ENCODE data around the gene ZNF443. TPM values are rescaled to one million over a fixed set of nuclear protein-coding genes. Genes with fewer than 3 reads are reported as not detected.
"Not testable (repeated sequence)": the region's sequence is repeated elsewhere in the genome, so short reads cannot be mapped to it uniquely, and the experiment has no call there.

Gene ZNF443
- total RNA-seq, 1 donor from 2014 or later, result 7.3 TPM

- peak overlapping the region; percentile 85 for H3K4me3 Mint-ChIP-seq (ENCODE audit: unreplicated experiment)
- H3K36me3 Mint-ChIP-seq (ENCODE audit: low read depth, unreplicated experiment), result peaks cover 62% of the 10 kb centered on the region
- TF ChIP-seq CTCF (IDR thresholded peaks at IDR 0.05; ENCODE audit: unreplicated experiment), result no peak
- no peak for DNase-seq (ENCODE audit: low spot score)
- H3K27me3 Mint-ChIP-seq (ENCODE audit: unreplicated experiment), result peaks cover 7% of the 10 kb centered on the region
- no peak overlapping the region for H3K27ac Mint-ChIP-seq (ENCODE audit: unreplicated experiment)
- H3K4me1 Mint-ChIP-seq (ENCODE audit: unreplicated experiment), result no peaks in the 10 kb centered on the region
- peaks cover 38% of the 10 kb centered on the region for H3K9me3 Mint-ChIP-seq (ENCODE audit: unreplicated experiment)
These were observed 24.4 kb upstream of the ZNF443 start for GRCh38 chr19:12465211-12465610.

- Mint-ChIP-seq H3K4me3 (ENCODE audit: unreplicated experiment) (peak overlapping the region; percentile 85), H3K9me3 (ENCODE audit: unreplicated experiment) (peaks cover 34% of the 10 kb centered on the region), H3K36me3 (ENCODE audit: low read depth, unreplicated experiment) (peaks cover 60% of the 10 kb centered on the region), H3K27ac (ENCODE audit: unreplicated experiment) (no peak overlapping the region), H3K27me3 (ENCODE audit: unreplicated experiment) (peaks cover 7% of the 10 kb centered on the region), H3K4me1 (ENCODE audit: unreplicated experiment) (no peaks in the 10 kb centered on the region)
- TF ChIP-seq CTCF (IDR thresholded peaks at IDR 0.05; ENCODE audit: unreplicated experiment), result no peak
- DNase-seq (ENCODE audit: low spot score), result no peak
These were observed 23.9 kb upstream of the ZNF443 start for GRCh38 chr19:12464769-12465168.

- H3K4me1 Mint-ChIP-seq (ENCODE audit: unreplicated experiment); H3K27ac Mint-ChIP-seq (ENCODE audit: unreplicated experiment); H3K4me3 Mint-ChIP-seq (ENCODE audit: unreplicated experiment); H3K27me3 Mint-ChIP-seq (ENCODE audit: unreplicated experiment); DNase-seq (ENCODE audit: low spot score): not testable (repeated sequence)
- H3K36me3 Mint-ChIP-seq (ENCODE audit: low read depth, unreplicated experiment), result peaks cover 62% of the 10 kb centered on the region
- peaks cover 38% of the 10 kb centered on the region for H3K9me3 Mint-ChIP-seq (ENCODE audit: unreplicated experiment)
These were observed 23.3 kb upstream of the ZNF443 start for GRCh38 chr19:12464139-12464538.

- no peak for DNase-seq (ENCODE audit: low spot score)
- peaks cover 4% of the 10 kb centered on the region for H3K27me3 Mint-ChIP-seq (ENCODE audit: unreplicated experiment)
- H3K4me3 Mint-ChIP-seq (ENCODE audit: unreplicated experiment), result no peak overlapping the region
- no peak overlapping the region for H3K27ac Mint-ChIP-seq (ENCODE audit: unreplicated experiment)
- peaks cover 41% of the 10 kb centered on the region for H3K9me3 Mint-ChIP-seq (ENCODE audit: unreplicated experiment)
- no peak for TF ChIP-seq CTCF (IDR thresholded peaks at IDR 0.05; ENCODE audit: unreplicated experiment)
- no peaks in the 10 kb centered on the region for H3K4me1 Mint-ChIP-seq (ENCODE audit: unreplicated experiment)
- H3K36me3 Mint-ChIP-seq (ENCODE audit: low read depth, unreplicated experiment), result peaks cover 42% of the 10 kb centered on the region
These were observed 12.7 kb upstream of the ZNF443 start for GRCh38 chr19:12453495-12453894.

GRCh38 chr19:12450844-12451243, 10.0 kb upstream of the ZNF443 start:
- no peak for DNase-seq (ENCODE audit: low spot score)
- peaks cover 36% of the 10 kb centered on the region for H3K9me3 Mint-ChIP-seq (ENCODE audit: unreplicated experiment)

More at GRCh38 chr19:12450844-12451243, 10.0 kb upstream of the ZNF443 start:
- TF ChIP-seq CTCF (IDR thresholded peaks at IDR 0.05; ENCODE audit: unreplicated experiment), result no peak
- H3K27me3 Mint-ChIP-seq (ENCODE audit: unreplicated experiment), result peaks cover 4% of the 10 kb centered on the region
- peaks cover 31% of the 10 kb centered on the region for H3K36me3 Mint-ChIP-seq (ENCODE audit: low read depth, unreplicated experiment)
- peak overlapping the region; percentile 4 for H3K27ac Mint-ChIP-seq (ENCODE audit: unreplicated experiment)
- peak overlapping the region; percentile 3 for H3K4me3 Mint-ChIP-seq (ENCODE audit: unreplicated experiment)
- no peaks in the 10 kb centered on the region for H3K4me1 Mint-ChIP-seq (ENCODE audit: unreplicated experiment)
